Hippocampal formation (tissue), 2 donors: ENCODE data around the gene UFSP2.

Experiments used
- DNase-seq, 2 donors: peaks; one replicate each; lab custom pipeline; 2025; lab: John Stamatoyannopoulos, UW

The UFSP2 gene

GRCh38 chr4:185426960-185427688 is 1.4 kb upstream of the UFSP2 start:
- no peak for DNase-seq

- DNase-seq = peak in 1 of 2 donors; percentile 62
Observed at GRCh38 chr4:185424905-185425646, 688 bp downstream of the UFSP2 start.

GRCh38 chr4:185421366-185422124 is 4.2 kb downstream of the UFSP2 start:
- DNase-seq = no peak

- no peak for DNase-seq
Observed at GRCh38 chr4:185416955-185417354, 8.8 kb downstream of the UFSP2 start.

- no peak for DNase-seq
Observed at GRCh38 chr4:185412412-185412811, 13.4 kb downstream of the UFSP2 start.

GRCh38 chr4:185411849-185412248 is 13.9 kb downstream of the UFSP2 start:
- DNase-seq = no peak

GRCh38 chr4:185408432-185408831 is 17.3 kb downstream of the UFSP2 start:
- no peak for DNase-seq

GRCh38 chr4:185405296-185405999 is 20.3 kb downstream of the UFSP2 start:
- DNase-seq = no peak

GRCh38 chr4:185404031-185404430 is 21.7 kb downstream of the UFSP2 start:
- no peak for DNase-seq

GRCh38 chr4:185399466-185399865 is 26.3 kb downstream of the UFSP2 start:
- no peak for DNase-seq

- no peak for DNase-seq
Observed at GRCh38 chr4:185398618-185399017, 27.1 kb downstream of the UFSP2 start.

GRCh38 chr4:185396724-185397385 is 28.9 kb downstream of the UFSP2 start, which contains the start of gene ANKRD37:
ANKRD37 (plus strand) TSS chr4:185396841; CDS start chr4:185396924, 83 bp downstream.
- peak; percentile 48 to 50 for DNase-seq

- peak; percentile 95 to 97 for DNase-seq
Observed at GRCh38 chr4:185395956-185396723, 29.6 kb downstream of the UFSP2 start.

- peak in 1 of 2 donors; percentile 87 for DNase-seq
Observed at GRCh38 chr4:185395238-185395955, 30.4 kb downstream of the UFSP2 start, which contains the start of gene LRP2BP. LRP2BP (minus strand) TSS chr4:185395924; CDS start chr4:185378186, 17,738 bp downstream.

- peak in 1 of 2 donors; percentile 38 for DNase-seq
Observed at GRCh38 chr4:185394568-185395237, 31.1 kb downstream of the UFSP2 start.

- DNase-seq = no peak
Observed at GRCh38 chr4:185392156-185392555, 33.6 kb downstream of the UFSP2 start.

GRCh38 chr4:185390941-185391340 is 34.8 kb downstream of the UFSP2 start:
- no peak for DNase-seq

GRCh38 chr4:185387957-185388356 is 37.8 kb downstream of the UFSP2 start:
- DNase-seq = no peak

- DNase-seq = no peak
Observed at GRCh38 chr4:185384930-185385331, 40.8 kb downstream of the UFSP2 start.
